Choroid plexus epithelial cell (primary cell): ENCODE data around the gene EVC2.
A peak's percentile ranks its signal among the peaks of the same experiment; 100 is the strongest.

ENCODE experiments used
- DNase-seq: peaks from one replicate; pipeline ENCODE4 v3.0.0-alpha.2; 2010; ENCODE audit warnings: low read depth
- H3K4me3 ChIP-seq: 2 replicates; pipeline ENCODE4 v1.5.1; 2011; ENCODE audit warnings: low read depth, mild to moderate bottlenecking, control low read depth, low read length, moderate library complexity
- TF ChIP-seq, protein P1 (sequence below): conservative IDR thresholded peaks from 2 replicates; pipeline ENCODE4 v1.5.1; 2011; ENCODE audit warnings: low read depth, mild to moderate bottlenecking, control low read depth, inconsistent platforms, low read length, moderate library complexity

The EVC2 gene

DNA sequence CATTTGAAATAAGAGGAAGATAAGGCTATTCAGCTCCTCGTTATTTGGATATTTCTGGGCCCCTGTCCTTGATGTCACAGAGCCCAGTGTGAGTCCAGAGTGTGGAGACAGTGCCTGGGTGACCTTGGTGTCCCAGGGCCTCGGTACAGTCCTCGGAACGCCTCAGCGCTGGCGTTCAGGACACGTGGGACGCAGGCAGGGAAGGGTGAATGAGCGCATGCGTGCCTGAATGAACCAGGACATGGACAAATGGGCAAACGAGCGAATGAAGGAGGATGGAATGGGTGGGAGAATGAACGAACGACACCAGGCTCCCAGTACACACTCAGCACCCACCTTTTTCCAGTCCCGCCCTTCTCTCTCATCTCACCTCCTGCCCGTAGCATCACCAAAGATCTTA is 46.8 kb upstream of the EVC2 start:
- no peak for DNase-seq
- TF ChIP-seq, protein P1, sequence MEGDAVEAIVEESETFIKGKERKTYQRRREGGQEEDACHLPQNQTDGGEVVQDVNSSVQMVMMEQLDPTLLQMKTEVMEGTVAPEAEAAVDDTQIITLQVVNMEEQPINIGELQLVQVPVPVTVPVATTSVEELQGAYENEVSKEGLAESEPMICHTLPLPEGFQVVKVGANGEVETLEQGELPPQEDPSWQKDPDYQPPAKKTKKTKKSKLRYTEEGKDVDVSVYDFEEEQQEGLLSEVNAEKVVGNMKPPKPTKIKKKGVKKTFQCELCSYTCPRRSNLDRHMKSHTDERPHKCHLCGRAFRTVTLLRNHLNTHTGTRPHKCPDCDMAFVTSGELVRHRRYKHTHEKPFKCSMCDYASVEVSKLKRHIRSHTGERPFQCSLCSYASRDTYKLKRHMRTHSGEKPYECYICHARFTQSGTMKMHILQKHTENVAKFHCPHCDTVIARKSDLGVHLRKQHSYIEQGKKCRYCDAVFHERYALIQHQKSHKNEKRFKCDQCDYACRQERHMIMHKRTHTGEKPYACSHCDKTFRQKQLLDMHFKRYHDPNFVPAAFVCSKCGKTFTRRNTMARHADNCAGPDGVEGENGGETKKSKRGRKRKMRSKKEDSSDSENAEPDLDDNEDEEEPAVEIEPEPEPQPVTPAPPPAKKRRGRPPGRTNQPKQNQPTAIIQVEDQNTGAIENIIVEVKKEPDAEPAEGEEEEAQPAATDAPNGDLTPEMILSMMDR: no peak
- H3K4me3 ChIP-seq: no peak overlapping the region

GRCh38 chr4:5754529-5754881 is 46.1 kb upstream of the EVC2 start:
- DNase-seq: no peak
- TF ChIP-seq, protein P1: no peak
- no peak overlapping the region for H3K4me3 ChIP-seq

DNA sequence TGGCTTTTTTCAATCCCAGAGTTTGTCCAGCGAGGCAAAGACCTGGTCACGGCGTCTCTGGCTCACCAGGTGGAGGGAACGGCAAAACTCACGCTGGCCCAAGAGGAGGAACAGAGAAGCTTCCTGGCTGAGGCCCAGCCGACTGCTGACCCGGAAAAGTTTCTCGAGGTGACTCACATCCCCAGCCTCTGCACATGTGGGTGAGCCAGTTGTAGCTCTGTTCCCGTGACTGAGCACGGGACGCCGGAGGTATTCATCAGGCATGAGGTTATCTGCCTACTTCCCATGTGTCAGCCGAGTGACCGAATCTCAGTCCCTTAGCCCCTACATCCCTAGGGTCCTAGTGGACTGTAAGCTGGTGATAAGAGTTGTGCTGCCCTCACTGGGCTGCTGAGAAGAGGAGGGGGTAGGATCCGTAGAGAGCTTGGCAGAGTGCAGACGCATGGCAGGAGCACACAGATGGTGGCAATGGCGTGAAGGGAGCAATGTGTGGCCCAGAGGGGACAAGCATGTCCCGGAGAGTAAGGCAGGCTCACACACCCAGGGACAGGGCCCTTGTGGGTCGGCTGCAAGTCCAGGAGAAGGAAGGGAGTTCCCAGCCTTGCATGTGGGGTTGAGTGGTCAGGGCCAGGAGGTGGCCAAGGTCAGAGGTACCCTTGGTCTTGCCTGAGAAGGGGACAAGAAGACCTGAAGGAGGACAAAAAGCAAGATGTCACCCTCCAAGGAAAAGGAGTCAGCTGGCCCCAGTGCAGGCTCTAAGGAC is 45.6 kb upstream of the EVC2 start:
- DNase-seq: peak; percentile 97
- TF ChIP-seq, protein P1: no peak
- no peak overlapping the region for H3K4me3 ChIP-seq

DNA sequence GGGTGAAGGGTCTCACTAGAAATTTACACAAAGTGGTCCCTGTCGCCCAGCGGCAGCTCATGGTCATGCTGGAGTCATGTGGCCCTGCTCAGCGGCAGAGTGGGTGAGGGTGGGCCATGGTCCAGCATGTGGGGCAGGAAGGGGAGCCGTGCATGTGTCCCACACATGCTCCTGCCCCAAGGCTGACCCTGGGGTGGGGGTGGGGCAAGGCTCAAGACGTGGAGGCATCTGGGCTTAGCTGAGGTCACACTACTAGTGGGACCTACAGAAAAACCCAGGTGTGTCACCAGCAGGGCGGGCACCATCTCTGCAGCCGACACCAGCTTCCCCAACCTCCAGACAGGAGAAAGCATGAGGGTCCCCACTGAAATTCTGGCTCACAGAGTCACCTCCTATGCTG is 45.0 kb upstream of the EVC2 start:
- DNase-seq: no peak
- TF ChIP-seq, protein P1: no peak
- no peak overlapping the region for H3K4me3 ChIP-seq

- peak; percentile 51 for DNase-seq
- TF ChIP-seq, protein P1: peak; percentile 5
- no peak overlapping the region for H3K4me3 ChIP-seq
Measured at GRCh38 chr4:5752376-5753184, 44.2 kb upstream of the EVC2 start.

GRCh38 chr4:5751666-5752375 is 43.5 kb upstream of the EVC2 start:
- H3K4me3 ChIP-seq: no peak overlapping the region
- no peak for DNase-seq
- TF ChIP-seq, protein P1: no peak
